Osteoblast (primary cell): ENCODE results near the gene SAYSD1. TPM values are rescaled to one million over a fixed set of nuclear protein-coding genes. Genes with fewer than 3 reads are reported as not detected.
A peak's percentile ranks its signal among the peaks of the same experiment; 100 is the strongest.

Source experiments
- DNase-seq: peaks from one replicate; pipeline ENCODE4 v3.0.0; 2011; ENCODE audit warnings: low spot score, mixed read lengths; ENCODE audit not compliant: insufficient read length; ENCODE audit errors: missing footprints
- H2AFZ ChIP-seq: 2 replicates; pipeline ENCODE4 v1.6.0; 2011; ENCODE audit warnings: mild to moderate bottlenecking, low read length
- H3K27ac ChIP-seq: 2 replicates; pipeline ENCODE4 v1.5.1; 2011; ENCODE audit warnings: mild to moderate bottlenecking, low read depth, low read length, moderate library complexity
- H3K27me3 ChIP-seq: 2 replicates; pipeline ENCODE4 v1.6.0; 2012; ENCODE audit warnings: mild to moderate bottlenecking, control low read depth, inconsistent platforms, low read length, moderate library complexity; ENCODE audit not compliant: insufficient read depth
- H3K36me3 ChIP-seq: 2 replicates; pipeline ENCODE4 v1.5.1; 2011; ENCODE audit warnings: mild to moderate bottlenecking, low read length, control low read depth, moderate library complexity; ENCODE audit not compliant: insufficient read depth
- H3K4me1 ChIP-seq: 2 replicates; pipeline ENCODE4 v1.5.1; 2011; ENCODE audit warnings: mild to moderate bottlenecking, low read length, control low read depth, moderate library complexity; ENCODE audit not compliant: insufficient read depth
- H3K4me2 ChIP-seq: 2 replicates; pipeline ENCODE4 v1.6.0; 2011; ENCODE audit warnings: mild to moderate bottlenecking, low read length; ENCODE audit not compliant: insufficient read depth
- H3K4me3 ChIP-seq: fragments of 200-600 bp; sonication (generic); 3 replicates; pipeline ENCODE4 v1.5.1; 2012; ENCODE audit warnings: mild to moderate bottlenecking, low read length, inconsistent platforms; ENCODE audit not compliant: insufficient read depth
- H3K79me2 ChIP-seq: 2 replicates; pipeline ENCODE4 v1.6.0; 2012; ENCODE audit warnings: mild to moderate bottlenecking, low read length, control low read depth, inconsistent platforms; ENCODE audit not compliant: insufficient read depth
- H3K9me3 ChIP-seq: 2 replicates; pipeline ENCODE4 v1.5.1; 2011; ENCODE audit warnings: low read depth, low read length, control low read depth
- H4K20me1 ChIP-seq: 2 replicates; pipeline ENCODE4 v1.6.0; 2012; ENCODE audit warnings: mild to moderate bottlenecking, low read length, control low read depth; ENCODE audit not compliant: insufficient read depth
- total RNA-seq: library from RNA; depleted of rRNA; stranded (reverse); fragments of >200 nt; gene quantifications from 2 replicates; pipeline ENCODE4 v1.2.3, GENCODE V29; 2012
- TF ChIP-seq, protein P1 (sequence below): IDR thresholded peaks from 2 replicates; pipeline ENCODE4 v1.5.1; 2011; ENCODE audit warnings: mild to moderate bottlenecking, low read depth, low read length, moderate library complexity; ENCODE audit errors: extremely low read depth

The SAYSD1 gene
- total RNA-seq, 1 donor: 31.1 TPM

DNA sequence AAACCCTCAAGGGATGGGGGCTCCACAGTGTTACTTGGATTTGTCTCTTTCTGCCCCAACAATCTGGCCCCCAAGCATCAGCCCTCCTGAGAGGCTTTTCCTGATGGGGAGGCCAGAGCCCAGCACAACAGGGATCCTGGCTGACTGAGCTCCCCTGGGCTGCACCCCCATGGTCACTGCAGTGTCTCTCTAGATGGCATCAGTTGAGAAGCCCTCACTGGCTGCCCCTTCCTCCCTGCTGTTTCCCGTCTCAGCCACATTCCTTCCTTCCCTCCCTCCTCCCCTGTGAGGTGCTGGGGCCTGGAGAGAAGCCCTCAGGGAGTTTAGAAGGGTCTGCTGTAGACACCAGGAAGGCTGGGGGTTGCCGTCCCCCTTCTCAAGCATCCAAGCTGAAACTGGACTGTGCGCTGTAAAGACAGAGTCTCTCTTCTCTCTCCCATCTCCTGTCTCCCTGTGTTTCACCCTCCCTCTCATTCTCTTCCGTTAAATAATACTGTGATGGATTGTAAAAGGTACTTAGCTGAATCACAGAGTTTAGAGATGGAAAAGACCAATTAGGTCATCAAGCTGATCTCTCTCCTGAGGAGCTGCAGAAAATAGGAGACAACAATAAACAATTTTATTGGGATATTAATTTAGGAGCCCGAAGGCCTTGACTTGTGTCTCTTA, 29.7 kb downstream of the SAYSD1 start:
- peak; percentile 52 for DNase-seq
- Histone ChIP-seq H3K27me3 (peaks cover 2% of the 10 kb centered on the region), H3K4me3 (no peak overlapping the region), H3K27ac (no peak overlapping the region), H3K9me3 (no peaks in the 10 kb centered on the region), H3K36me3 (no peaks in the 10 kb centered on the region), H2AFZ (no peak overlapping the region), H3K4me1 (no peaks in the 10 kb centered on the region), H4K20me1 (no peaks in the 10 kb centered on the region), H3K79me2 (no peaks in the 10 kb centered on the region), H3K4me2 (no peak overlapping the region)
- TF ChIP-seq, protein P1, sequence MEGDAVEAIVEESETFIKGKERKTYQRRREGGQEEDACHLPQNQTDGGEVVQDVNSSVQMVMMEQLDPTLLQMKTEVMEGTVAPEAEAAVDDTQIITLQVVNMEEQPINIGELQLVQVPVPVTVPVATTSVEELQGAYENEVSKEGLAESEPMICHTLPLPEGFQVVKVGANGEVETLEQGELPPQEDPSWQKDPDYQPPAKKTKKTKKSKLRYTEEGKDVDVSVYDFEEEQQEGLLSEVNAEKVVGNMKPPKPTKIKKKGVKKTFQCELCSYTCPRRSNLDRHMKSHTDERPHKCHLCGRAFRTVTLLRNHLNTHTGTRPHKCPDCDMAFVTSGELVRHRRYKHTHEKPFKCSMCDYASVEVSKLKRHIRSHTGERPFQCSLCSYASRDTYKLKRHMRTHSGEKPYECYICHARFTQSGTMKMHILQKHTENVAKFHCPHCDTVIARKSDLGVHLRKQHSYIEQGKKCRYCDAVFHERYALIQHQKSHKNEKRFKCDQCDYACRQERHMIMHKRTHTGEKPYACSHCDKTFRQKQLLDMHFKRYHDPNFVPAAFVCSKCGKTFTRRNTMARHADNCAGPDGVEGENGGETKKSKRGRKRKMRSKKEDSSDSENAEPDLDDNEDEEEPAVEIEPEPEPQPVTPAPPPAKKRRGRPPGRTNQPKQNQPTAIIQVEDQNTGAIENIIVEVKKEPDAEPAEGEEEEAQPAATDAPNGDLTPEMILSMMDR: no peak

DNA sequence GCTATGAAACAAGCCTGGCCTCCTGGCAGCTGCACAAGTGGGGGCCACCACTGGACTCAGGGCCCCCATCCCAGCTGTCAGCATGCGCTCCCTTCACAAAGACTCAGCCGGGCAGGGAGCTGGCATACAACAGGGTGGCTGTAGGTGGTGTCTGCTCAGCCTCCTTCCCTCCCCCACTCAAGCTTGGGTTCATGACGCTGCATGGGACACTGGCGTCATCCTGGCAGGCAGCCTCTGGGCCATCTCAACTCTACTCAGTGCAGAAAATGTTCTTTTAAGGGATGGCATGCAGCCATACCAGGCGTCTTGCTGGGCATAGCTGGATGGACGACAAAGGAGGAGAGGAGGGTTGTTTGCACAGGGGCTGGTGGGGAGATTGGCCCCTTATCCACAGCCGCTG, 30.5 kb downstream of the SAYSD1 start:
- Histone ChIP-seq H3K4me1 (no peaks in the 10 kb centered on the region), H3K4me3 (no peak overlapping the region), H3K9me3 (no peaks in the 10 kb centered on the region), H3K4me2 (no peak overlapping the region), H4K20me1 (no peaks in the 10 kb centered on the region), H3K27ac (no peak overlapping the region), H3K27me3 (peaks cover 2% of the 10 kb centered on the region), H3K79me2 (no peaks in the 10 kb centered on the region), H3K36me3 (no peaks in the 10 kb centered on the region), H2AFZ (no peak overlapping the region)
- TF ChIP-seq, protein P1: no peak
- DNase-seq: peak; percentile 52

DNA sequence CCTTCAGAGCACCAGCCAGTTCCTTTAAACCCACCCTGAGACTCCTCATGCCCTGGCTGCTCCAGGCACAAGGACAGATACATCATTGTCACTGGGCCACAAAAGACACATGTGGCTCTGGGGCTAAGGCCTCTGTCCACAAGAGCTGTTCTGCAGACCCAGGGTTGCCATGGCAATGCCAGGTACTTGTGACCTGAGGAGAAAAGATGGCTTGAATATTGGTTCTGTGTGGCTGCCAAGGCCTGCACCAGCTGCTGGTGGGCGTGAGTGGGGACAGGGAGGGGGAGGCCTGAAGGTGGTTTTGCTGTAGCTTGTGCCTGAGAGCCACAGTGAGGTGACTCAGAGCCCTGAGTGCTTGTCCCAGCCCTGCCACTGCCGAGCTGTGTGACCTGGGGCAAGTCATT, 31.8 kb downstream of the SAYSD1 start:
- no peak for DNase-seq
- Histone ChIP-seq H3K27me3 (peaks cover 2% of the 10 kb centered on the region), H3K9me3 (no peaks in the 10 kb centered on the region), H3K4me3 (no peak overlapping the region), H2AFZ (no peak overlapping the region), H3K4me2 (no peak overlapping the region), H4K20me1 (no peaks in the 10 kb centered on the region), H3K79me2 (no peaks in the 10 kb centered on the region), H3K36me3 (no peaks in the 10 kb centered on the region), H3K4me1 (no peaks in the 10 kb centered on the region), H3K27ac (no peak overlapping the region)
- TF ChIP-seq, protein P1: no peak

DNA sequence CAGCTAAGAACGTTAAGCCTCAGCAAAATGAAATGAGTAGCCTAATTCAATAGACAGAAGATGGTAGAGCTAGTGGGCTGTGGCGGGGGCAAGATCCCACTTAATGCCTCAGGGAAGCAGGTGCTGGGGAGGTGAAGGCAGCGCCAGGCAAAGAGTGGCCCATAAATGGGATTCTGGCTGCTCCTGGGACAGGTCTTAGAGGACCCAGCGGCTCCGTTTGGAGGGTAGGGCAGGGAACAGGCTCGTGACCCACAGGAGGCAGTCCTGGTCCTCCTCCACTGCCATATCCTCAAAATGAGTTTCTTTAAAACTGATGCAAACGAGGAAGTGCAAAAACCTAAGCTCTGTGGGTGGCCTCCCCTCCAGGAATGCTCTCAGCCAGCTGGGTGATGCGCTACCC, 32.7 kb downstream of the SAYSD1 start:
- TF ChIP-seq, protein P1: no peak
- no peaks in the 10 kb centered on the region for H3K36me3 ChIP-seq
- H4K20me1 ChIP-seq: no peaks in the 10 kb centered on the region
- H3K4me1 ChIP-seq: no peaks in the 10 kb centered on the region
- H3K9me3 ChIP-seq: no peaks in the 10 kb centered on the region
- peak; percentile 58 for DNase-seq
- no peak overlapping the region for H3K27ac ChIP-seq
- H3K4me2 ChIP-seq: no peak overlapping the region
- H2AFZ ChIP-seq: no peak overlapping the region
- no peak overlapping the region for H3K4me3 ChIP-seq
- H3K79me2 ChIP-seq: no peaks in the 10 kb centered on the region
- peaks cover 2% of the 10 kb centered on the region for H3K27me3 ChIP-seq
